Posterior vena cava (tissue), 2 donors: ENCODE results near the gene NINJ1. TPM values are rescaled to one million over a fixed set of nuclear protein-coding genes. Genes with fewer than 3 reads are reported as not detected.
A peak's percentile ranks its signal among the peaks of the same experiment; 100 is the strongest.
"Not testable (repeated sequence)": the region's sequence is repeated elsewhere in the genome, so short reads cannot be mapped to it uniquely, and the experiment has no call there.

ENCODE experiments used
- DNase-seq: peaks from one replicate; pipeline ENCODE4 v3.0.0-alpha.2; 2020; ENCODE audit warnings: low spot score
- intact Hi-C, 2 donors: fragments of 100-400 bp; cut with DNase I; formaldehyde crosslinking; loops; one replicate each; pipeline versions ENCODE4 v1.14.1 to v1.14.2; 2022 to 2023
- total RNA-seq, 2 donors: library from RNA; stranded (reverse); fragmentation: NEBNext Ultra II Directional; extraction: Animal tissue kit (Norgen Biotek cat#: 25700); gene quantifications; one replicate each; pipeline ENCODE4 v1.2.1, GENCODE V29; 2021
- donor health status: DM: yes; HTN: yes; CAD: no.
- donor health status: DM: yes; HTN: yes; CAD: no.

Gene NINJ1
- total RNA-seq, 2 donors from 2014 or later = 30.6 to 39.5 TPM

GRCh38 chr9:93111371-93112115 lies 22.5 kb downstream of the NINJ1 start:
- intact Hi-C loops = no loop called here
- DNase-seq = peak; percentile 80

GRCh38 chr9:93111001-93111370 lies 23.1 kb downstream of the NINJ1 start:
- intact Hi-C loops = no loop called here
- DNase-seq = peak; percentile 76

GRCh38 chr9:93110311-93110855 lies 23.7 kb downstream of the NINJ1 start:
- intact Hi-C loops = no loop called here
- peak; percentile 74 for DNase-seq

- intact Hi-C loops = no loop called here
- DNase-seq = peak; percentile 76
These were observed 25.6 kb downstream of the NINJ1 start for GRCh38 chr9:93108291-93109041.

- no peak for DNase-seq
- intact Hi-C loops = no loop called here
These were observed 26.3 kb downstream of the NINJ1 start for GRCh38 chr9:93107825-93108161.

GRCh38 chr9:93107151-93107824 lies 26.8 kb downstream of the NINJ1 start:
- intact Hi-C loops = no loop called here
- DNase-seq = peak; percentile 64

- intact Hi-C loops = no loop called here
- DNase-seq = no peak
These were observed 28.4 kb downstream of the NINJ1 start for GRCh38 chr9:93105620-93106019.

- DNase-seq = peak; percentile 47
- intact Hi-C loops = not testable (repeated sequence)
These were observed 33.0 kb downstream of the NINJ1 start for GRCh38 chr9:93101086-93101485.

- intact Hi-C loops = no loop called here
- DNase-seq = peak; percentile 35
These were observed 33.8 kb downstream of the NINJ1 start for GRCh38 chr9:93100276-93100636.

GRCh38 chr9:93099551-93100275 lies 34.3 kb downstream of the NINJ1 start:
- intact Hi-C loops = loop anchor here (5.0 to 10.0 kb wide), 2 partner anchors 355 to 652 kb away; partner anchors contain the start of genes FAM120A (in 1 of the 2) and FAM120AOS (in 1 of the 2)
- peak; percentile 65 for DNase-seq

- peak; percentile 98 for DNase-seq
- intact Hi-C loops = loop anchor here (5.0 to 10.0 kb wide), 2 partner anchors 356 to 651 kb away; partner anchors contain the start of genes FAM120A (in 1 of the 2) and FAM120AOS (in 1 of the 2)
These were observed 35.7 kb downstream of the NINJ1 start for GRCh38 chr9:93098236-93098946.

- intact Hi-C loops = loop anchor here (5.0 to 10.0 kb wide), 2 partner anchors 357 to 650 kb away; partner anchors contain the start of genes FAM120A (in 1 of the 2) and FAM120AOS (in 1 of the 2)
- DNase-seq = peak; percentile 74
These were observed 36.4 kb downstream of the NINJ1 start for GRCh38 chr9:93097511-93098201.

- peak; percentile 79 for DNase-seq
- intact Hi-C loops = loop anchor here (5.0 to 10.0 kb wide), 2 partner anchors 358 to 650 kb away; partner anchors contain the start of genes FAM120A (in 1 of the 2) and FAM120AOS (in 1 of the 2)
These were observed 37.2 kb downstream of the NINJ1 start for GRCh38 chr9:93096811-93097382.

GRCh38 chr9:93096131-93096802 lies 37.8 kb downstream of the NINJ1 start, which contains the start of gene CARD19:
CARD19 (plus strand) TSS chr9:93096217; CDS start chr9:93096346, 129 bp downstream.
- DNase-seq = peak; percentile 91
- intact Hi-C loops = loop anchor here (5.0 to 10.0 kb wide), 2 partner anchors 359 to 649 kb away; partner anchors contain the start of genes FAM120A (in 1 of the 2) and FAM120AOS (in 1 of the 2)

- peak; percentile 100 for DNase-seq
- intact Hi-C loops = loop anchor here (5.0 to 10.0 kb wide), 2 partner anchors 359 to 648 kb away; partner anchors contain the start of genes FAM120A (in 1 of the 2) and FAM120AOS (in 1 of the 2)
These were observed 38.6 kb downstream of the NINJ1 start for GRCh38 chr9:93095205-93096130.
